CD14-positive monocyte (primary cell): ENCODE data around the gene PSEN2. TPM values are rescaled to one million over a fixed set of nuclear protein-coding genes. Genes with fewer than 3 reads are reported as not detected.

Experiments used
- DNase-seq, 3 donors: peaks; one replicate each; pipeline ENCODE4 v3.0.0-alpha.2; 2011 to 2022
- H2AFZ ChIP-seq: 2 replicates; pipeline ENCODE4 v1.6.0; 2012; ENCODE audit warnings: mild to moderate bottlenecking, low read depth, low read length, inconsistent platforms; ENCODE audit not compliant: insufficient read depth, poor library complexity, severe bottlenecking
- H3K27ac ChIP-seq, 2 donors: 1 replicate in 1 of 2; 2 replicates in 1 of 2; pipeline ENCODE4 v1.5.1; 2012 to 2013; ENCODE audit warnings: low read length in 2 of 2, control low read depth in 1 of 2, inconsistent platforms in 1 of 2, low read depth in 1 of 2, mild to moderate bottlenecking in 1 of 2
- H3K27me3 ChIP-seq, 2 donors: one replicate each; pipeline versions ENCODE4 v1.6.0 to v1.6.1; 2011 to 2013; ENCODE audit warnings: low read length in 2 of 2; ENCODE audit not compliant: control insufficient read depth in 2 of 2, insufficient read depth in 2 of 2
- H3K36me3 ChIP-seq, 2 donors: replicated peaks in 1 of 2; 1 replicate in 1 of 2; 2 replicates in 1 of 2; pipeline versions ENCODE4 v1.5.1 to v1.6.1; 2012 to 2013; ENCODE audit warnings: low read length in 2 of 2, control low read depth in 1 of 2, inconsistent platforms in 1 of 2, mild to moderate bottlenecking in 1 of 2; ENCODE audit not compliant: insufficient read depth in 2 of 2, control insufficient read depth in 1 of 2
- H3K4me1 ChIP-seq, 2 donors: 1 replicate in 1 of 2; 2 replicates in 1 of 2; pipeline versions ENCODE4 v1.5.1 to v1.6.1; 2012 to 2013; ENCODE audit warnings: low read length in 2 of 2, control low read depth in 1 of 2, inconsistent platforms in 1 of 2, mild to moderate bottlenecking in 1 of 2, moderate library complexity in 1 of 2; ENCODE audit not compliant: insufficient read depth in 2 of 2, control insufficient read depth in 1 of 2
- H3K4me2 ChIP-seq: replicated peaks from 2 replicates; pipeline ENCODE3; 2012; ENCODE audit warnings: low read length, moderate library complexity, mild to moderate bottlenecking; ENCODE audit not compliant: poor library complexity, severe bottlenecking; ENCODE audit errors: extremely low read depth
- H3K4me3 ChIP-seq, 3 experiments: fragments of 200-600 bp in 1 of 3; sonication (generic) in 1 of 3; replicated peaks in 1 of 3; 1 replicate in 2 of 3; 2 replicates in 1 of 3; pipeline ENCODE4 v1.5.1; 2011 to 2013; ENCODE audit warnings: low read length in 3 of 3, mild to moderate bottlenecking in 3 of 3, control low read depth in 2 of 3, low read depth in 2 of 3, inconsistent platforms in 1 of 3, moderate library complexity in 1 of 3
- H3K79me2 ChIP-seq: 2 replicates; pipeline ENCODE4 v1.6.0; 2012; ENCODE audit warnings: mild to moderate bottlenecking, control low read depth, inconsistent platforms, low read length, moderate library complexity; ENCODE audit not compliant: insufficient read depth
- H3K9ac ChIP-seq: 2 replicates; pipeline ENCODE4 v1.6.0; 2017; ENCODE audit warnings: low read length, mild to moderate bottlenecking; ENCODE audit not compliant: insufficient read depth, poor library complexity, severe bottlenecking
- H3K9me3 ChIP-seq, 2 donors: replicated peaks in 1 of 2; 1 replicate in 1 of 2; 2 replicates in 1 of 2; pipeline versions ENCODE4 v1.5.1 to v1.6.1; 2012 to 2013; ENCODE audit warnings: low read length in 2 of 2, control low read depth in 1 of 2; ENCODE audit not compliant: control insufficient read depth in 1 of 2, insufficient read depth in 1 of 2
- H4K20me1 ChIP-seq: 2 replicates; pipeline ENCODE4 v1.6.0; 2012; ENCODE audit warnings: mild to moderate bottlenecking, low read length, control low read depth, moderate library complexity; ENCODE audit not compliant: insufficient read depth
- H3K27ac Mint-ChIP-seq, 7 donors: one replicate each; pipeline ENCODE4 v1.8.0; 2020; ENCODE audit warnings: mild to moderate bottlenecking in 7 of 7, mixed read lengths in 7 of 7, moderate library complexity in 6 of 7, inconsistent platforms in 2 of 7
- H3K27me3 Mint-ChIP-seq, 3 donors: one replicate each; pipeline ENCODE4 v1.8.0; 2021 to 2022; ENCODE audit warnings: low read depth in 3 of 3, mild to moderate bottlenecking in 3 of 3, mixed read lengths in 3 of 3, moderate library complexity in 3 of 3, inconsistent platforms in 1 of 3
- H3K36me3 Mint-ChIP-seq, 2 donors: one replicate each; pipeline ENCODE4 v1.8.0; 2020; ENCODE audit warnings: mixed read lengths in 2 of 2, inconsistent platforms in 1 of 2, mild to moderate bottlenecking in 1 of 2
- H3K4me1 Mint-ChIP-seq: one replicate; pipeline ENCODE4 v1.8.0; 2020; ENCODE audit warnings: mild to moderate bottlenecking, mixed read lengths
- H3K4me3 Mint-ChIP-seq, 2 donors: one replicate each; pipeline ENCODE4 v1.8.0; 2020; ENCODE audit warnings: mild to moderate bottlenecking in 2 of 2, mixed read lengths in 2 of 2, moderate library complexity in 1 of 2
- H3K9me3 Mint-ChIP-seq, 7 donors: one replicate each; pipeline ENCODE4 v1.8.0; 2020 to 2022; ENCODE audit warnings: mixed read lengths in 7 of 7, mild to moderate bottlenecking in 6 of 7, moderate library complexity in 6 of 7, inconsistent platforms in 2 of 7
- WGBS: methylation state at CpG from one replicate; pipeline ENCODE4 v1.1.5; 2013; ENCODE audit warnings: missing lambda C conversion rate; ENCODE audit not compliant: insufficient coverage; 5-methylcytosine and 5-hydroxymethylcytosine counted together
- intact Hi-C, 2 donors: fragments of 100-400 bp; cut with micrococcal nuclease; formaldehyde crosslinking; loops; one replicate each; pipeline versions ENCODE4 v1.15.0 to v1.15.1; 2023
- polyA plus RNA-seq, 3 donors: library from polyadenylated mRNA; depleted of rRNA in 1 of 3; unstranded in 2 of 3; stranded (reverse) in 1 of 3; fragments of 300-500 nt in 2 of 3; fragments of >200 nt in 1 of 3; fragmentation: Illumina TruSeq in 2 of 3; gene quantifications; 1 replicate in 2 of 3; 2 replicates in 1 of 3; pipeline ENCODE4 v1.2.3, GENCODE V29; 2012 to 2021
- TF ChIP-seq, protein P1 (sequence below): fragments of 200-600 bp; IDR thresholded peaks from one replicate; pipeline ENCODE4 v1.8.0; 2022; ENCODE audit warnings: antibody characterized with exemption, mild to moderate bottlenecking

The PSEN2 gene
- polyA plus RNA-seq, 3 donors: 8.9 to 11.8 (median 11.4) TPM

DNA sequence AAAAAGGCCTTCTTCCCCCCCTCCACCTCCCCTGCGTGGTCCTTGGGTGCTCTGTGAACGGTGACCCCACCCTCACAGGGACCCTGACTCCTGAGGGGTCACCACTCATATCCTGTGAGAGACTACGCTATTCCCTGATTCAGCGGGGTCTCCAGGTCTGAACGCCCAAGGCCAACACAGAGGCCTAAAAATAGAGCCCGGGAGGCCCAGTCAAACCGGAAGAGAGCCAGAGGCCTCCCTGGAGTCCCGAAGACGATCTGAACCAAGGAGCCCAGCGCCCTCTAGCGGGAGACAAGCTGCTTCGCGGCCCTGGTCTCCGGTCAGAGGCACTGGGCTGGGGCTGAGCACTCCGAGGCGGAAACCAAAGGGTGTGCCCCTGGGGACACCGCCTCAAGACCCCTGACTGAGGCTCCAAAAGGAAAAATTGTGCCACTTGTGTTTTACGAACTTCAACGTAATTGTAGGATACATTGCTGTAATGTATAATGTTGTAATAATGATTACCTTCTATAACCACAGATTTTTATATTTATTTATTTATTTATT is 42.4 kb upstream of the PSEN2 start:
- Mint-ChIP-seq H3K27me3 (peaks cover 0 to 1% (median 0%) of the 10 kb centered on the region in 3 donors), H3K4me3 (peak overlapping the region; percentile 67 to 86), H3K9me3 (peaks cover 1 to 4% (median 2%) of the 10 kb centered on the region in 7 donors), H3K36me3 (no peaks in the 10 kb centered on the region), H3K4me1 (peaks cover 18% of the 10 kb centered on the region), H3K27ac (peak overlapping the region; percentile 82 to 94 (median 87))
- H3K27ac ChIP-seq: peak overlapping the region in 1 of 2 donors; percentile 87
- peak; percentile 89 to 93 (median 93) for DNase-seq
- H3K4me1 ChIP-seq: peaks cover 10 to 13% of the 10 kb centered on the region in 2 donors
- H2AFZ ChIP-seq: peak overlapping the region; percentile 93
- intact Hi-C loops: loop anchor here (2.0 to 10.0 kb wide), 4 partner anchors 73 to 201 kb away; partner anchors contain the start of gene ITPKB (in 1 of the 2)
- no peaks in the 10 kb centered on the region for H3K36me3 ChIP-seq
- H3K9ac ChIP-seq: peak overlapping the region; percentile 80
- peak overlapping the region; percentile 6 to 71 (median 33) for H3K4me3 ChIP-seq
- no peaks in the 10 kb centered on the region for H4K20me1 ChIP-seq
- H3K27me3 ChIP-seq: no peaks in the 10 kb centered on the region
- no peaks in the 10 kb centered on the region for H3K79me2 ChIP-seq
- TF ChIP-seq, protein P1, sequence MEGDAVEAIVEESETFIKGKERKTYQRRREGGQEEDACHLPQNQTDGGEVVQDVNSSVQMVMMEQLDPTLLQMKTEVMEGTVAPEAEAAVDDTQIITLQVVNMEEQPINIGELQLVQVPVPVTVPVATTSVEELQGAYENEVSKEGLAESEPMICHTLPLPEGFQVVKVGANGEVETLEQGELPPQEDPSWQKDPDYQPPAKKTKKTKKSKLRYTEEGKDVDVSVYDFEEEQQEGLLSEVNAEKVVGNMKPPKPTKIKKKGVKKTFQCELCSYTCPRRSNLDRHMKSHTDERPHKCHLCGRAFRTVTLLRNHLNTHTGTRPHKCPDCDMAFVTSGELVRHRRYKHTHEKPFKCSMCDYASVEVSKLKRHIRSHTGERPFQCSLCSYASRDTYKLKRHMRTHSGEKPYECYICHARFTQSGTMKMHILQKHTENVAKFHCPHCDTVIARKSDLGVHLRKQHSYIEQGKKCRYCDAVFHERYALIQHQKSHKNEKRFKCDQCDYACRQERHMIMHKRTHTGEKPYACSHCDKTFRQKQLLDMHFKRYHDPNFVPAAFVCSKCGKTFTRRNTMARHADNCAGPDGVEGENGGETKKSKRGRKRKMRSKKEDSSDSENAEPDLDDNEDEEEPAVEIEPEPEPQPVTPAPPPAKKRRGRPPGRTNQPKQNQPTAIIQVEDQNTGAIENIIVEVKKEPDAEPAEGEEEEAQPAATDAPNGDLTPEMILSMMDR: peak; percentile 92
- 1% methylated on average over 13 of the region's 19 CpGs for WGBS
- no peaks in the 10 kb centered on the region for H3K9me3 ChIP-seq
- peak overlapping the region; percentile 76 for H3K4me2 ChIP-seq

DNA sequence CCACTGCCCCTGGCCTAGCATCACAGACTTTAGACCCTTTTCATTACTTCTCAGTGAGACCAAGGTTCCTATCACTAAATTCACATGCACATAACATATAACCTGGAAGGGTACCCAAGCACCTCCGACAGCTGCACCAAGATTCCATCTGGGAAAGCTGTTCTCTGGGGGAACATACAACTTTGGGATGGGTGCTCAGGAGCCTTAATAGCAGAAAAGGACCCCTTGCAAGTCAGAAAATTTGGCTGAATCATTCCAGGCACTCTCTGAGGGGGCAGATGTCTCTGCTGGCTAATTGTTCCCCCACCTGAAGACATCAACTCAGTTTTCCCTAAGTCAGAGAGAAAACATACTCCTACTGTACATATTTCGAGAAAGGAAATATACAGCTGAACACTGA is 41.3 kb upstream of the PSEN2 start:
- Mint-ChIP-seq H3K9me3 (peaks cover 4 to 11% (median 8%) of the 10 kb centered on the region in 7 donors), H3K4me3 (no peak overlapping the region), H3K27ac (no peak overlapping the region), H3K4me1 (peaks cover 16% of the 10 kb centered on the region), H3K27me3 (peaks cover 0 to 1% (median 0%) of the 10 kb centered on the region in 3 donors), H3K36me3 (no peaks in the 10 kb centered on the region)
- Histone ChIP-seq H3K36me3 (no peaks in the 10 kb centered on the region), H3K9ac (no peak overlapping the region), H4K20me1 (no peaks in the 10 kb centered on the region), H2AFZ (no peak overlapping the region), H3K9me3 (peaks cover 0 to 3% of the 10 kb centered on the region in 2 donors), H3K4me2 (no peak overlapping the region), H3K79me2 (no peaks in the 10 kb centered on the region), H3K4me3 (no peak overlapping the region), H3K27ac (no peak overlapping the region), H3K4me1 (peaks cover 10 to 13% of the 10 kb centered on the region in 2 donors), H3K27me3 (no peaks in the 10 kb centered on the region)
- no peak for DNase-seq
- TF ChIP-seq, protein P1: no peak
- no CpG with 5 or more reads among the region's 2 CpGs for WGBS
- intact Hi-C loops: loop anchor here (2.0 to 10.0 kb wide), 4 partner anchors 74 to 202 kb away; partner anchors contain the start of gene ITPKB (in 1 of the 2)
